SIG-M5 (cell line): ENCODE measurements around the gene MED12L.

Source experiments
- DNase-seq: peaks from one replicate; lab custom pipeline; 2025; lab: John Stamatoyannopoulos, UW

The MED12L gene

GRCh38 chr3:151423091-151423490, 337.6 kb downstream of the MED12L start:
- DNase-seq: no peak

GRCh38 chr3:151425627-151426340, 340.3 kb downstream of the MED12L start:
- DNase-seq: no peak

GRCh38 chr3:151426341-151426657, 340.8 kb downstream of the MED12L start:
- DNase-seq: no peak

- DNase-seq: no peak
These were observed 342.9 kb downstream of the MED12L start for GRCh38 chr3:151428386-151428785.

GRCh38 chr3:151430821-151431484, 345.5 kb downstream of the MED12L start:
- no peak for DNase-seq

GRCh38 chr3:151431940-151432339, 346.5 kb downstream of the MED12L start:
- DNase-seq: no peak

- DNase-seq: no peak
These were observed 347.3 kb downstream of the MED12L start for GRCh38 chr3:151432616-151433372.

- no peak for DNase-seq
These were observed 348.9 kb downstream of the MED12L start for GRCh38 chr3:151434151-151434890.

- no peak for DNase-seq
These were observed 351.4 kb downstream of the MED12L start for GRCh38 chr3:151436675-151437446.

GRCh38 chr3:151437906-151438305, 352.4 kb downstream of the MED12L start:
- no peak for DNase-seq

GRCh38 chr3:151439652-151440125, 354.2 kb downstream of the MED12L start:
- peak; percentile 19 for DNase-seq

GRCh38 chr3:151440940-151441339, 355.5 kb downstream of the MED12L start:
- DNase-seq: no peak

GRCh38 chr3:151443583-151443982, 358.1 kb downstream of the MED12L start:
- DNase-seq: no peak

GRCh38 chr3:151445273-151446001, 360.0 kb downstream of the MED12L start:
- no peak for DNase-seq

GRCh38 chr3:151446002-151446340, 360.5 kb downstream of the MED12L start:
- DNase-seq: no peak

GRCh38 chr3:151452368-151452767, 366.9 kb downstream of the MED12L start:
- DNase-seq: no peak

- DNase-seq: no peak
These were observed 367.4 kb downstream of the MED12L start for GRCh38 chr3:151452841-151453240.

GRCh38 chr3:151456065-151456464, 370.6 kb downstream of the MED12L start:
- no peak for DNase-seq

GRCh38 chr3:151459358-151459757, 373.9 kb downstream of the MED12L start:
- no peak for DNase-seq

GRCh38 chr3:151460228-151460627, 374.8 kb downstream of the MED12L start:
- no peak for DNase-seq
